Loucy (cell line): Measurements from ENCODE around the gene IGSF10.

ENCODE experiments used
- CTCF ChIP-seq: fragments of 200-600 bp; sonication (generic); conservative IDR thresholded peaks from 2 replicates; pipeline ENCODE4 v1.5.1; 2014; ENCODE audit warnings: mild to moderate bottlenecking, antibody characterized with exemption, low read length
- EZH2phosphoT487 ChIP-seq: fragments of 200-600 bp; IDR thresholded peaks from 2 replicates; pipeline ENCODE4 v1.6.1; 2018; ENCODE audit warnings: antibody characterized with exemption, mild to moderate bottlenecking, moderate library complexity, borderline replicate concordance

- TF ChIP-seq CTCF (no peak), EZH2phosphoT487 (no peak)
Observed at GRCh38 chr3:151476344-151477018, 15.6 kb upstream of the IGSF10 start.
